ENCODE data around the gene PTDSS2. TPM values are rescaled to one million over a fixed set of nuclear protein-coding genes. Genes with fewer than 3 reads are reported as not detected.

Gene PTDSS2
- total RNA-seq, 1 donor from 2014 or later: 31.1 TPM

DNA sequence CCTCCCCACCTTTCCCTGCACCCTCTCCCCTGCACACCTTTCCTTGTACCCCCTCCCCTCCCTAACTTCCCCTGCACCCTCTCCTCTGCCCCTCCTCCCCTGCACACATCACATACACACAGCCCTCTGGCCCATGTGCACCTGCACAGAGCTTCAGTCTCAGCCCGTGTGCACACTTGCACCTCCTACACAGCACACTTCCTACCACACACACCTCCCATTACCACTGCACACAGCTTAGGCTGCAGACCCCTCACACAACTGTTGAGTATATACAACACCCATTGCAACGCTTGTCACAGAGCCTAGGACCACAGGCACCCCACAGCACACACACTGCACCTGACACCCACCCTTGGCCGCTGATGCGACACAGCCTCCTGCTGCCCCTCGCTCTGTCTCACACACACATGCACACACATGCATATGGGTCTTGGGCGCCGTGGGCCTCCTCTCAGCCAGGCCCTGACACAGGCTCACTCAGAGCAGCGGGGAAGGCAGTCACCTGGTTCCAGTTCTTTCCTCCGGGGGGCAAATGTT is 35.7 kb upstream of the PTDSS2 start:
- H3K9me3 ChIP-seq: no peaks in the 10 kb centered on the region
- peaks cover 22% of the 10 kb centered on the region for H3K4me1 ChIP-seq
- DNase-seq: no peak
- H3K36me3 ChIP-seq: no peaks in the 10 kb centered on the region
- ATAC-seq: no peak
- H3K27me3 ChIP-seq: no peaks in the 10 kb centered on the region
- TF ChIP-seq, protein P1, sequence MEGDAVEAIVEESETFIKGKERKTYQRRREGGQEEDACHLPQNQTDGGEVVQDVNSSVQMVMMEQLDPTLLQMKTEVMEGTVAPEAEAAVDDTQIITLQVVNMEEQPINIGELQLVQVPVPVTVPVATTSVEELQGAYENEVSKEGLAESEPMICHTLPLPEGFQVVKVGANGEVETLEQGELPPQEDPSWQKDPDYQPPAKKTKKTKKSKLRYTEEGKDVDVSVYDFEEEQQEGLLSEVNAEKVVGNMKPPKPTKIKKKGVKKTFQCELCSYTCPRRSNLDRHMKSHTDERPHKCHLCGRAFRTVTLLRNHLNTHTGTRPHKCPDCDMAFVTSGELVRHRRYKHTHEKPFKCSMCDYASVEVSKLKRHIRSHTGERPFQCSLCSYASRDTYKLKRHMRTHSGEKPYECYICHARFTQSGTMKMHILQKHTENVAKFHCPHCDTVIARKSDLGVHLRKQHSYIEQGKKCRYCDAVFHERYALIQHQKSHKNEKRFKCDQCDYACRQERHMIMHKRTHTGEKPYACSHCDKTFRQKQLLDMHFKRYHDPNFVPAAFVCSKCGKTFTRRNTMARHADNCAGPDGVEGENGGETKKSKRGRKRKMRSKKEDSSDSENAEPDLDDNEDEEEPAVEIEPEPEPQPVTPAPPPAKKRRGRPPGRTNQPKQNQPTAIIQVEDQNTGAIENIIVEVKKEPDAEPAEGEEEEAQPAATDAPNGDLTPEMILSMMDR (IDR thresholded peaks at IDR 0.05): no peak
- intact Hi-C loops (cut with DNase I): no loop called here
- peak overlapping the region; percentile 57 for H3K4me3 ChIP-seq
- H3K27ac ChIP-seq: peak overlapping the region; percentile 74

DNA sequence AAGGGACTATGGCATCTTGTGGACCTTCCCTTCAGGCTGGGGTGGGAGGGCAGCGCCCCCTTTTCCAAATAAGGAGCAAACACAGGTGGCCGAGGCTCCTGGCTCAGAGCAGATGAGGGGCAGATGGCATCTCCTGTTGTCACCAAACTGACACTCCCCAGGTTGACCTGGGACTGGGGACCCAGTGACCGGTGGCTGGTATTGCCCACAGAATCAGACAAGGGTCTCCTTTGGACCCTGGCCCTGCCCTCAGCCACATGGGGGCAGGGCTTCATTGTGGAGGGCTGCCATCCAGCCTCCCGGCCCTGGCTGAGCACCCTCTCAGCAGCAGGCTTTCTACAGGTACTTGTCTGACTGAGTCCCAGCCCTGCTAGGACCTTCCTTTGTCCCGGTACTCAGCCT is 34.4 kb upstream of the PTDSS2 start:
- TF ChIP-seq, protein P1 (IDR thresholded peaks at IDR 0.05): no peak
- intact Hi-C loops (cut with DNase I): no loop called here
- no peaks in the 10 kb centered on the region for H3K27me3 ChIP-seq
- no peaks in the 10 kb centered on the region for H3K36me3 ChIP-seq
- DNase-seq: no peak
- H3K4me1 ChIP-seq: peaks cover 22% of the 10 kb centered on the region
- ATAC-seq: no peak
- H3K9me3 ChIP-seq: no peaks in the 10 kb centered on the region
- H3K27ac ChIP-seq: peak overlapping the region; percentile 92
- peak overlapping the region; percentile 69 for H3K4me3 ChIP-seq

DNA sequence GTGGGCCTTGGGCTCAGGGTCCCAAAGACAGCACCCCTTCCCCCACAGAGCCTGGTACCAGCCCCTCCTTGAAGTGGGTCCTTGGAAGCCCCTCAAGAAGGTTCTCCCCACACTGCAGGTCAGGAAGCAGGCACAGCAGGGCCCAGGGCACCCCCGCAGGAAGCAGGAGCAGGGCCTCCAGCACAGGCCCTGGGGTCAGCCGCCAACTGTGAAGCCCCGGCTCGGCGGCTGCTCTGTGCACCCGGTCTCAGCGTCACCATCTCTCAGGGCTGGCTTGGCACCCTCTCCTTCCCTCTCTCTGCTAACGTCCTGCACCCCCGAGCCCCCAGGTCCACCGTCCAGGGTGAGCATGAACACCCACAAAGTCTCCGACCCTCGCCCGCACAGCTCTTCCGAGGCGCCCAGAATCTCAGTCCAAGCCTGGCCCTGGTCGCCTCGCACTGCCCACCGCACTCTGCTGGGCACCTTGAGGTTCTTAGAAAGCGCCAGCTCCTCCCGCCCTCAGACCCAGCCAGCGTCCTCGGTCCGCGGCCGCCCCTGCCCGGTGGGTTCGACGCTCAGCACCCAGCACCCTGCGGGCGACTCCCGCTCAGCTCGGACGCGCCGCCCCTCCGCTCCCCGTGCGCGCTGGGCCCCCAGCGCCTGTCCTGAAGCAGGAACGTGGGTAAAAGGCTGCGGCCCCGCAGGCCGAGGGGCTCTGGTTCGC is 33.9 kb upstream of the PTDSS2 start:
- Histone ChIP-seq H3K27me3 (no peaks in the 10 kb centered on the region), H3K4me3 (peak overlapping the region; percentile 69), H3K36me3 (no peaks in the 10 kb centered on the region), H3K9me3 (no peaks in the 10 kb centered on the region), H3K4me1 (peaks cover 22% of the 10 kb centered on the region), H3K27ac (peak overlapping the region; percentile 92)
- intact Hi-C loops (cut with DNase I): no loop called here
- TF ChIP-seq, protein P1 (IDR thresholded peaks at IDR 0.05): no peak
- DNase-seq (no peak), ATAC-seq (no peak)

DNA sequence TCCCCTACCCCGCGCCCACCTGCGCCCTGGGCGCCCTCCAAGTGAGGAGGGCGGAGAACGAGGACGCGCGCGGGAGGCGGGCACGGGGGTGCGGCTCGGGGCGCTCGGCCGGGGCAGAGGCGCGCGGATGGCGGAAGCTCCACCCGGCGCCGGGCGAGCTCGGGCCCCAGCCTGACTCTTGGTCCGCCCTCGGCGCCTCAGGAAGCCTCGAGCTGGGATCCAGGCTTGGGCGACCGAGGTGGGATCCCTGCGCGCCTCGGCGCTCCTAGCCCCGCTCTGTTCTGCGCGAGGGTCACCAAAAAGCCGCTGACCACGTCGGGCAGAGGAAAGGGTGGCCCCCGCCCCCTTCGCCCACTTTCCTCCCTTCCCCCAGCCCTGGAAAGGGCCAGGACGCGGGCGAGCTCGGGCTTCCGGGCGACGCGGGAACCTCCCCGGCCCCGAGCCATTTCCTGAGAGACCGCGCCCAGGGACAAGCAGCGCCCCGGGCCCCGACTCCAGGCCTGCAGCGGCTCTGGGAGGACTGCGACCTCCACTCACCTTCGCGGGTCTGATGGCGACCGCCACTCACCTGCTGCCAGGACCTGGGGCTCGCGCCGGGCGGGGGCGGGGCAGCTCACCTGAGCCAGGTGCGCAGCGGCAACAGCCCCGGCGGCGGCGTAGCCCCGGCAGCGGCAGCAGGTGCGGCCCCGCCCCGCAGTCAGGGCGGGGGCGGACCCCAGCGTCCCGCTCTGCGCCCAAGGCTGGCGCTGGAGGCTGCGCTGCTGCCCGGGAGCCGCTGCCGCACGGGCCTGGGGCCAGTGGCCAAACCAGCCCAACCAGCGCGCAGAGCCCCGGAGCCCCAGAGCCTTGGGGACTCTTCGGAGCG is 33.1 kb upstream of the PTDSS2 start:
- peak; percentile 89 for DNase-seq
- ATAC-seq: peak; percentile 78
- Histone ChIP-seq H3K4me3 (peak overlapping the region; percentile 69), H3K4me1 (peaks cover 22% of the 10 kb centered on the region), H3K9me3 (no peaks in the 10 kb centered on the region), H3K27me3 (no peaks in the 10 kb centered on the region), H3K27ac (peak overlapping the region; percentile 92), H3K36me3 (no peaks in the 10 kb centered on the region)
- intact Hi-C loops (cut with DNase I): no loop called here
- TF ChIP-seq, protein P1 (IDR thresholded peaks at IDR 0.05): no peak

DNA sequence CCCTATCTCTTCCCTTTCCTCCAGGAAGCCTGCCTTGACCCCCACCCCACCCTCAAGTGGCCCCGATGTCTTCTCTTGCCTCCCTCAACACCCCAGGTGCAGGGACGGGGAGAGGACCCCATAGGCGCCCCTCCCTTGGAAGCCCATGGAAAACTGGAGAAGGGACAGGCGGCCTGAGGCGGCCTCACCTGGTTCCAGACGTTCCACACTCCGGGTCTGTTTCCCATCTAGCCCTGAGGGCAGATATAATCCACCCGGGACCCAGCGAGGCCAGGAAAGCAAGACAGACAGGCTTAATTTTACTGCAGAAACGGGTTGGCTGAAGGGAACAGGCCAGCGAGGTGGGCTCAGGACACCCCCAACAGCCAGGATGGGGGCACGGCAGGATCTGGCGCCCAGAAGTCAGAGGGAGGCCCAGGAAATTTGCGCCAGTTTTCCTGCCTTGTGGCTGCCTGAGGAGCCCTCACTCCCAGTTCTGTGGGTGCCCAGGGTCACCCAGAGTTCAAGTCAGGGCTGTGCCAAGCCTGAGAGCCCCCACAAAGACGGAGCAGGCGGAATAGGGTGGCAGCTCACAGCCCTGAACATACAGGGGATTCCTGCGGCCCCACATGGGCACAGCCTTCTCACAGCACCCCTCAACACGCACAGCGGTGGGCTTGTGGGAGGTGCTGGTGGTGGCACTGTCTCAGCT is 32.3 kb upstream of the PTDSS2 start:
- DNase-seq (no peak), ATAC-seq (no peak)
- Histone ChIP-seq H3K4me3 (peak overlapping the region; percentile 69), H3K4me1 (peaks cover 21% of the 10 kb centered on the region), H3K36me3 (no peaks in the 10 kb centered on the region), H3K9me3 (no peaks in the 10 kb centered on the region), H3K27me3 (no peaks in the 10 kb centered on the region), H3K27ac (peak overlapping the region; percentile 92)
- TF ChIP-seq, protein P1 (IDR thresholded peaks at IDR 0.05): no peak
- intact Hi-C loops (cut with DNase I): no loop called here
